AG08396 (cell line): ENCODE data around the gene HACD2.
"Not testable (repeated sequence)": the region's sequence is repeated elsewhere in the genome, so short reads cannot be mapped to it uniquely, and the experiment has no call there.

Source experiments
- DNase-seq: peaks from one replicate; pipeline ENCODE4 v3.0.0; 2012; ENCODE audit warnings: low spot score, mixed read lengths

HACD2 gene

GRCh38 chr3:123525433-123525832 is 59.4 kb downstream of the HACD2 start:
- no peak for DNase-seq

- DNase-seq = no peak
Measured at GRCh38 chr3:123524981-123525380, 59.9 kb downstream of the HACD2 start.

GRCh38 chr3:123523023-123523412 is 61.8 kb downstream of the HACD2 start:
- DNase-seq = no peak

GRCh38 chr3:123522320-123523022 is 62.4 kb downstream of the HACD2 start:
- no peak for DNase-seq

- no peak for DNase-seq
Measured at GRCh38 chr3:123521179-123521969, 63.5 kb downstream of the HACD2 start.

- no peak for DNase-seq
Measured at GRCh38 chr3:123520656-123521055, 64.2 kb downstream of the HACD2 start.

- peak; percentile 14 for DNase-seq
Measured at GRCh38 chr3:123518892-123519485, 65.9 kb downstream of the HACD2 start.

GRCh38 chr3:123511726-123512125 is 73.1 kb downstream of the HACD2 start:
- DNase-seq = no peak

- DNase-seq = no peak
Measured at GRCh38 chr3:123511084-123511483, 73.8 kb downstream of the HACD2 start.

- DNase-seq = no peak
Measured at GRCh38 chr3:123508178-123508577, 76.7 kb downstream of the HACD2 start.

GRCh38 chr3:123505820-123506219 is 79.0 kb downstream of the HACD2 start:
- DNase-seq = no peak

GRCh38 chr3:123503203-123503602 is 81.7 kb downstream of the HACD2 start:
- DNase-seq = no peak

- DNase-seq = peak; percentile 70
Measured at GRCh38 chr3:123499322-123499721, 85.5 kb downstream of the HACD2 start.

GRCh38 chr3:123498761-123499160 is 86.1 kb downstream of the HACD2 start:
- no peak for DNase-seq

GRCh38 chr3:123493912-123494311 is 90.9 kb downstream of the HACD2 start:
- DNase-seq = no peak

- no peak for DNase-seq
Measured at GRCh38 chr3:123491966-123492587, 92.8 kb downstream of the HACD2 start.

GRCh38 chr3:123489400-123490004 is 95.4 kb downstream of the HACD2 start:
- DNase-seq = peak; percentile 80

GRCh38 chr3:123488645-123489347 is 96.1 kb downstream of the HACD2 start:
- DNase-seq = no peak

GRCh38 chr3:123487063-123487462 is 97.8 kb downstream of the HACD2 start:
- not testable (repeated sequence) for DNase-seq

- DNase-seq = no peak
Measured at GRCh38 chr3:123486460-123486859, 98.4 kb downstream of the HACD2 start.

- DNase-seq = no peak
Measured at GRCh38 chr3:123485551-123485950, 99.3 kb downstream of the HACD2 start.

GRCh38 chr3:123483146-123483545 is 101.7 kb downstream of the HACD2 start:
- no peak for DNase-seq
